OCI-LY7 (cell line): ENCODE measurements around the gene IL6ST. TPM values are rescaled to one million over a fixed set of nuclear protein-coding genes. Genes with fewer than 3 reads are reported as not detected.
"Not testable (repeated sequence)": the region's sequence is repeated elsewhere in the genome, so short reads cannot be mapped to it uniquely, and the experiment has no call there.

Source experiments
- BruUV-seq: library from RNA; stranded (reverse); fragments of 400-500 nt; replicated peaks from 2 replicates; lab custom pipeline; 2021; lab: Mats Ljungman, UMichigan
- CTCF ChIA-PET: fragments of 300-600 bp; sonication (Branson Sonifier 250); formaldehyde crosslinking; loops from one replicate; lab custom pipeline; 2022; ENCODE audit warnings: antibody characterized with exemption; ENCODE audit not compliant: unreplicated experiment; lab: Charles Lee
- POLR2A ChIA-PET: fragments of 300-600 bp; sonication (Branson Sonifier 250); formaldehyde crosslinking; loops from one replicate; lab custom pipeline; 2022; ENCODE audit warnings: antibody characterized with exemption; lab: Charles Lee
- DNase-seq: peaks from one replicate; pipeline ENCODE4 v3.0.0-alpha.2; 2015; ENCODE audit warnings: low spot score
- H2AFZ ChIP-seq: fragments of 200-600 bp; sonication (generic), shearing (Covaris generic); 2 replicates; pipeline ENCODE4 v1.6.1; 2014; ENCODE audit warnings: mild to moderate bottlenecking, antibody characterized with exemption, low read length, moderate library complexity
- H3K27ac ChIP-seq: fragments of 200-600 bp; sonication (generic); 2 replicates; pipeline ENCODE4 v1.5.1; 2014; ENCODE audit warnings: mixed run types, low read depth, mild to moderate bottlenecking, moderate library complexity, low read length, inconsistent platforms; ENCODE audit not compliant: poor library complexity, severe bottlenecking
- H3K36me3 ChIP-seq: fragments of 200-600 bp; sonication (generic); 2 replicates; pipeline ENCODE4 v1.6.1; 2014; ENCODE audit warnings: mild to moderate bottlenecking, antibody characterized with exemption, low read length, moderate library complexity, mixed read lengths; ENCODE audit not compliant: insufficient read depth
- H3K4me1 ChIP-seq: fragments of 200-600 bp; sonication (generic); 2 replicates; pipeline ENCODE4 v1.5.1; 2014; ENCODE audit warnings: mild to moderate bottlenecking, low read length; ENCODE audit not compliant: insufficient read depth, poor library complexity, severe bottlenecking
- H3K4me2 ChIP-seq: fragments of 200-600 bp; sonication (generic); 2 replicates; pipeline ENCODE4 v1.6.1; 2014; ENCODE audit warnings: mild to moderate bottlenecking, low read length
- H3K4me3 ChIP-seq: fragments of 200-600 bp; sonication (generic); 2 replicates; pipeline ENCODE4 v1.5.1; 2014; ENCODE audit warnings: mild to moderate bottlenecking, low read depth, low read length; ENCODE audit not compliant: poor library complexity, severe bottlenecking
- H3K79me2 ChIP-seq: fragments of 200-600 bp; sonication (generic); 2 replicates; pipeline ENCODE4 v1.6.1; 2016; ENCODE audit warnings: low read depth, mild to moderate bottlenecking, low read length, moderate library complexity, mixed read lengths; ENCODE audit not compliant: insufficient read depth
- H3K9me2 ChIP-seq: fragments of 200-600 bp; sonication (generic); 2 replicates; pipeline ENCODE4 v1.6.1; 2016; ENCODE audit warnings: mild to moderate bottlenecking, low read length, mixed read lengths; ENCODE audit not compliant: insufficient read depth
- H3K9me3 ChIP-seq: fragments of 200-600 bp; sonication (generic); 2 replicates; pipeline ENCODE4 v1.6.1; 2014; ENCODE audit warnings: mild to moderate bottlenecking, mixed run types, low read length, mixed read lengths
- H4K20me1 ChIP-seq: fragments of 200-600 bp; sonication (generic); 2 replicates; pipeline ENCODE4 v1.6.1; 2014; ENCODE audit warnings: mild to moderate bottlenecking, antibody characterized with exemption, low read length, moderate library complexity, mixed read lengths; ENCODE audit not compliant: insufficient read depth
- EZH2phosphoT487 ChIP-seq: fragments of 200-600 bp; sonication (generic); IDR thresholded peaks from 2 replicates; pipeline ENCODE4 v1.6.1; 2018; ENCODE audit warnings: low read depth, borderline replicate concordance, mild to moderate bottlenecking, mixed run types, antibody characterized with exemption, low read length, moderate library complexity, mixed read lengths
- intact Hi-C: fragments of 100-400 bp; cut with micrococcal nuclease; formaldehyde crosslinking; loops from one replicate; pipeline ENCODE4 v1.10.0; 2022; ENCODE audit not compliant: unreplicated experiment
- total RNA-seq, 2 experiments: library from RNA; depleted of rRNA in 1 of 2; stranded (reverse); fragments of >200 nt in 1 of 2; shearing (Covaris generic) in 1 of 2; gene quantifications; 2 replicates each; pipeline ENCODE4 v1.2.3, GENCODE V29; 2014 to 2022
- TF ChIP-seq, protein P1 (sequence below): fragments of 200-600 bp; sonication (generic); conservative IDR thresholded peaks from 2 replicates; pipeline ENCODE4 v1.5.1; 2014; ENCODE audit warnings: mild to moderate bottlenecking, antibody characterized with exemption, low read length, moderate library complexity, mixed read lengths

IL6ST gene
- total RNA-seq, 2 experiments from 2014 or later, result 5.6 to 13.3 TPM

DNA sequence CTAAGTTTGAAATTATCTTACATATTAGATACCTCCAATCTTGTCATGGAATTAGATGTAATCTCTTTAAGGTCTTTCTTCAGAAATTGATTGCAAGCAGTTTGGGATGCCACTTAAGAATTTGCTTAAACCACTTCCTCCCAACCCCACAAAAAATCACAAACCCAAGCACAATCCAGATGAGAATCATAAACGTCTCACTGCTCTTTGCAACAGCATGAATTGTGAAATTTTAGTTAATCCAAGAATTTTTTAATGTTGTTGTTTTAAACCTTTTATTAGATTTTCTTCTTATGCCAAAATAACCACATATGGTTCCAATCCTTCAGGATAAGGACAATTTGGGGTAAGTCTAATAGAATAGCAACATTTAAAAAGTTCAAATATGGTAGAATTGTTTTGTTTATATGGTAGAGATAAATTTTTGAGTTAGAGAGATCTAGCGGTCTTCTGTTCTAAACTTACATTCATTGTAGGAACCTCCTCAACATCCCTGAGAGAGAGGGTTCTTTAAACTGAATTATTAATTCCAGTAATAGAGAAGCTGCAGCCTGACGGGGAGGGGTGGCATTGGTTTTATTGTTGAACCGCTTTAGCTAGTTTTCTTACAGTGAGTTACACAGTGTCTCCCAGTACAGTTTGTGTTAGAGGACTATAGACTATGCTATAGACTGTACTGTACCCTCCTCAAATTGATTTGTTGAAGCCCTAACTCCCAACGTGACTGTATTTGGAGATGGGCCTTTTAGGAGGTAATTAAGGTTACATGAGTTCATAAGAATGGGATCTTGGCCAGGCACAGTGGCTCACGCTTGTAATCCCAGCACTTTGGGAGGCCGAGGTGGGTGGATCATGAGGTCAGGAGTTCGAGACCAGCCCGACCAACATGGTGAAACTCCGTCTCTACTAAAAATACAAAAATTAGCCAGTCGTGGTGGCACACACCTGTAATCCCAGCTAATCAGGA lies 24.8 kb upstream of the IL6ST start:
- no peak for DNase-seq
- Histone ChIP-seq H3K4me2 (no peak overlapping the region), H3K79me2 (no peaks in the 10 kb centered on the region), H3K4me3 (no peak overlapping the region), H3K36me3 (no peaks in the 10 kb centered on the region), H3K4me1 (no peaks in the 10 kb centered on the region), H2AFZ (no peak overlapping the region), H3K9me2 (no peaks in the 10 kb centered on the region), H4K20me1 (no peaks in the 10 kb centered on the region), H3K9me3 (no peaks in the 10 kb centered on the region), H3K27ac (no peak overlapping the region)
- TF ChIP-seq, protein P1, sequence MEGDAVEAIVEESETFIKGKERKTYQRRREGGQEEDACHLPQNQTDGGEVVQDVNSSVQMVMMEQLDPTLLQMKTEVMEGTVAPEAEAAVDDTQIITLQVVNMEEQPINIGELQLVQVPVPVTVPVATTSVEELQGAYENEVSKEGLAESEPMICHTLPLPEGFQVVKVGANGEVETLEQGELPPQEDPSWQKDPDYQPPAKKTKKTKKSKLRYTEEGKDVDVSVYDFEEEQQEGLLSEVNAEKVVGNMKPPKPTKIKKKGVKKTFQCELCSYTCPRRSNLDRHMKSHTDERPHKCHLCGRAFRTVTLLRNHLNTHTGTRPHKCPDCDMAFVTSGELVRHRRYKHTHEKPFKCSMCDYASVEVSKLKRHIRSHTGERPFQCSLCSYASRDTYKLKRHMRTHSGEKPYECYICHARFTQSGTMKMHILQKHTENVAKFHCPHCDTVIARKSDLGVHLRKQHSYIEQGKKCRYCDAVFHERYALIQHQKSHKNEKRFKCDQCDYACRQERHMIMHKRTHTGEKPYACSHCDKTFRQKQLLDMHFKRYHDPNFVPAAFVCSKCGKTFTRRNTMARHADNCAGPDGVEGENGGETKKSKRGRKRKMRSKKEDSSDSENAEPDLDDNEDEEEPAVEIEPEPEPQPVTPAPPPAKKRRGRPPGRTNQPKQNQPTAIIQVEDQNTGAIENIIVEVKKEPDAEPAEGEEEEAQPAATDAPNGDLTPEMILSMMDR, result no peak
- no peak for TF ChIP-seq EZH2phosphoT487
- intact Hi-C loops, result no loop called here
- CTCF ChIA-PET, result no interaction called here
- POLR2A ChIA-PET, result interaction anchor here (0.6 kb wide), 2 partner anchors 46 to 55 kb away, joined by 3 read pairs; no protein-coding TSS in a partner anchor
- no TSS peak for BruUV-seq

DNA sequence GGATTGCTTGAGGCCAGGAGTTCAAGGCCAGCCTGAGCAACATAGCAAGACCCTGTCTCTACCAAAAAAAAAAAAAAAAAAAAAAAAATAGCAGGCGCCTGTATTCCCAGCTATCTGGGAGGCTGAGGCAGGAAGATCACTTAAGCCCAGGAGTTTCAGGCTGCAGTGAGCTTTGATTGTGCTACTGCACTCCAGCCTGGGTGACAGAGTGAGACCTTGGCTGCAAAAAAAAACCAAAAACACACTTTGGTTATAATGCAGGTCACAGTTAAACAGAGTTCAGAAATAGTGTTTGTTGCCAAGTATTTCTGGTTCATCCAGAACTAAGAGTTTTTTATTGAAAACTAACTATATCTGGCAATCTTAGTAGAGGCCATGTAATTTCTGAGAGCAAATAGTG lies 24.1 kb upstream of the IL6ST start:
- no peaks in the 10 kb centered on the region for H3K9me2 ChIP-seq
- no peak overlapping the region for H2AFZ ChIP-seq
- TF ChIP-seq EZH2phosphoT487, result no peak
- TF ChIP-seq, protein P1, result no peak
- no peaks in the 10 kb centered on the region for H3K4me1 ChIP-seq
- POLR2A ChIA-PET, result interaction anchor here (0.5 to 0.6 kb wide), 2 partner anchors 15 to 56 kb away, joined by 3 to 4 read pairs; no protein-coding TSS in a partner anchor
- H3K27ac ChIP-seq, result no peak overlapping the region
- no peaks in the 10 kb centered on the region for H3K9me3 ChIP-seq
- H4K20me1 ChIP-seq, result no peaks in the 10 kb centered on the region
- no peak overlapping the region for H3K4me2 ChIP-seq
- H3K36me3 ChIP-seq, result no peaks in the 10 kb centered on the region
- no TSS peak for BruUV-seq
- CTCF ChIA-PET, result no interaction called here
- no peaks in the 10 kb centered on the region for H3K79me2 ChIP-seq
- no peak overlapping the region for H3K4me3 ChIP-seq
- intact Hi-C loops, result no loop called here
- DNase-seq, result no peak

DNA sequence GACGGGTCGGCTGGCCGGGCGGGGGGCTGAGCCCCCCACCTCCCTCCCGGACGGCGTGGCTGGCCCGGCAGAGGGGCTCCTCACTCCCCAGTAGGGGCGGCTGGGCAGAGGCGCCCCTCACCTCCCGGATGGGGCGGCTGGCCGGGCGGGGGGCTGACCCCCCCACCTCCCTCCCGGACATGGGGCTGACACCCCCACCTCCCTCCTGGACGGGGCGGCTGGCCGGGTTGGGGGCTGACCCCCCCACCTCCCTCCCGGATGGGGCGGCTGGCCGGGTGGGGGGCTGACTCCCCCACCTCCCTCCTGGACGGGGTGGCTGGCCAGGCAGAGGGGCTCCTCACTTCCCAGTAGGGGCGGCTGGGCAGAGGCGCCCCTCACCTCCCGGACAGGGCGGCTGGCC lies 19.9 kb upstream of the IL6ST start:
- H3K27ac ChIP-seq, H3K79me2 ChIP-seq, POLR2A ChIA-PET, intact Hi-C loops, CTCF ChIA-PET, H3K9me2 ChIP-seq, H4K20me1 ChIP-seq, H3K36me3 ChIP-seq, H3K9me3 ChIP-seq, H2AFZ ChIP-seq, DNase-seq, H3K4me2 ChIP-seq, BruUV-seq, H3K4me3 ChIP-seq, H3K4me1 ChIP-seq: not testable (repeated sequence)

GRCh38 chr5:56013939-56014338 lies 19.2 kb upstream of the IL6ST start:
- H3K27ac ChIP-seq, H3K4me1 ChIP-seq, H3K4me3 ChIP-seq, POLR2A ChIA-PET, H3K9me2 ChIP-seq, H3K79me2 ChIP-seq, H3K4me2 ChIP-seq, CTCF ChIA-PET, DNase-seq, H2AFZ ChIP-seq, BruUV-seq, intact Hi-C loops, H4K20me1 ChIP-seq, H3K9me3 ChIP-seq, H3K36me3 ChIP-seq: not testable (repeated sequence)
